Stimulated activated naive CD4-positive, alpha-beta T cell treated with Interleukin-2 at 50 U/mL for 16 hours (primary cell): ENCODE measurements around the gene TMCO5A.
"Not testable (repeated sequence)": the region's sequence is repeated elsewhere in the genome, so short reads cannot be mapped to it uniquely, and the experiment has no call there.

Experiments used
- DNase-seq: peaks from one replicate; lab custom pipeline; 2025; lab: John Stamatoyannopoulos, UW

TMCO5A gene

DNA sequence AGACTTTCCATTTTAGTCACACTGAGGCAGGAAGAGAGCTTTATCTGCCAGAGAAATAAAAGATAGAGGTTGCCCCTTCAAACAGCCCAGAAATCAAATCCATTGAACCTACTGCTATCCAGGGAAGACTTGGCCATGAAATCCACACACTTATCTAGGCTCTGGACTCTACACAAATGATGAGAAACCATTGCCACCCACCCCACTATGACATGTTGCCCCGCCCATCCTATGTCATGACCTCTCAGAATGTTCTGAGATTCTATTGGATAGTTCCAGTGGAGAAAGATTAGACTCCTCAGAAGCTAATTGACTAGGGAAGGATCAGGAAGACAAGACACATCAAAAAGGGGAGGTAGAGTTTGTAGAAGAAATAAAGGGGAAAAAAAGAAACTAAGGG lies at the start of gene TMCO5A:
TSS of gene TMCO5A (plus strand) at position 301 of the 400 bp plus-strand sequence. CDS start 1,684 bp downstream, outside the sequence.
- no peak for DNase-seq

DNA sequence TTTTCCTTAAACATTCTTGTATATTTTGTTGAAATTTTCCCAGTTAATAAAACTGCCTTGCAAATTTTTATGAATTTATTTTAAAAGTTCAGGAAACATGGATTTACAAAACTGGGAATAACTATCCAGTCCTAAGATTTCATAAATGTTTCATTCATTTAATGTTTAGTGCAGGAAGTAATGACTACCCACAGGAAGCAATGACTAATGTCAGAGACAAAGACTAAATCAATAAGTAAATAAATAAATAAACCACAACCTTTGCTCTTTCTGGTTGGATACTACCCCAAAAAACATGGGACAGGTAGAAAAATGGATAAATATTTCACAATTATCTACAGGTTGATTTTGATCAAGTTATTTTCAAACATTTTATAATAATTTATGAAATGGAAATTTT lies 48.8 kb upstream of the TMCO5A start:
- no peak for DNase-seq

DNA sequence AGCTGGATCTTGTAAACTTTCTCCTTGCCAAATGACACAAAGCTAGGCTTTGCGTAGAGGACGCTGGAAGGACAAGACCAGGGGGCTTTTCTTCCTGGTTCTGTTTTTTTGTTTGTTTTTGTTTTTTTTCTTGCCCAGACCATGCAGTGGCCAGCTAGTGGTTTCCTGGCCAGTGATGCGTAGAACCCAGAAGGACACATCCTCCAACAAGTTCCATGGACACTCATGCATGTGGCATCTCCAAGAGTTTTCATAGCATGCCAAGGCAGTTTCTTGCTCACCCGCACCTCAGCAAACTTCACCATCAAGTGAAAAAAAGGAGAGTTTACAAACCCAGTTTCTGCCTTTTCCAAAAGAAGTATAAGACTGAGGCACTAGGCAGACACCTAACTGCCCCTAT lies 46.1 kb upstream of the TMCO5A start:
- DNase-seq, result no peak

DNA sequence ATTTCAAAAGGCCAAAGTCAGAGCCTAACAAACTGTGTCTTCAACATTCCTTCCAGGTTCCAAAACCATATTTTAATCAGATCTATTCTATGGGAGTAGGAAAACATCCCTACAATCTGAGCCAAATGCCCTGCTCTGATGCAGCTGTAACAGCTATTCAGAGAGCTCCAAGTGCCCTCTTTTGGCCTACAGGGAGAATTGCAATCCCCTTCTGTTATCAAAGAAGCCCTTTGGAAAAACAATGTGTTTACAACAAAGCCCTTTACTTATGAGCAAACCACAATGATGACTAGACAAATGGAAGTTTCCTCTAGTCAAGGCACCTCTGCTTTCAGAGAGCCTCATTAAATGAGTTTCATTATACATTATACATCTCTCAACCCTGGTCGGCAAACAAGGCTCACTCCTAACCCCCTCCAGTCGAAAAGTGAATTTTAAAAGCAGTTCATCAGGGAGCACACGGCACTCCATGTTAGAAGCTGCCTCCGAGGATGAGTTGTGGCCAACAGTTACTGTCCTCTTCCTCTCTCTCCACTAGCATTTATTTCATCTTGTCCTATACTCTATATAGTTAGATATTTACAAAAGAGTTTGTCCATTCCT lies 42.6 kb upstream of the TMCO5A start:
- DNase-seq, result no peak

DNA sequence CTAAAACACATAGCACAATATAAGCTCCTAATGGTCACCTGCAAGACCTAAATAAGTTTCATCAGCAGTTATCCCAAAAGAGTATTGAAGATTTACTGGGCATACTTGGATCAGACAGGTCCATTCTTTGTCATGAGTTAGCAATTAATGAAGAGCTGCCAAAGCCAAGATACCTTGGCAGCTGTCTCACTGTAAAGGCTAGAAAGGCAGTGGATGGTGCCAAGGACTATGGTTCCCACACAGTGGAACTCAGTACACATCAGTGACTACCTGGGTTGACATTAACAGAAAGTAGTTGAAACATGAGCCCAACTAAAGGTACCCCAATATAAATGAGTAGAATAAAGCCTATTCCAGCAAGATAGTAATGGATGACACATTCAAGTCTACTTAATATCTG lies 41.1 kb upstream of the TMCO5A start:
- no peak for DNase-seq

DNA sequence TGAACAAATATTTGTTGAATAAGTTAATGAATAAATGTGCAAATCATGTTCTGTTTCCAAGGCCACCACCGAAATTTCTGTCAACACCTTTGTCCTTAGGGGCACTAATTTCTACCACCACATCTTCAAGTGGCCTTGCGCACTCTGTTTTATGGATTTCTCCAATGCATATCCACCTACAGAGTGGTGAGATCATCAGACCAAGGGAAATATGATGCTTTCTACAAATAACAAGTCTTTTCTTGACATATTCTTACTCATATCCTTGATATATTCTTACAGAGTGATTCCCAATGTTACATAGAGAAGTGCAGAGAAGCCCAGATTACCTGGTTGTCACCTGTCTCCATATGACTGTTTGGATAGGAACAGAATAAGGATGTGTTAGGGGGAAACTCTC lies 36.1 kb upstream of the TMCO5A start:
- no peak for DNase-seq

DNA sequence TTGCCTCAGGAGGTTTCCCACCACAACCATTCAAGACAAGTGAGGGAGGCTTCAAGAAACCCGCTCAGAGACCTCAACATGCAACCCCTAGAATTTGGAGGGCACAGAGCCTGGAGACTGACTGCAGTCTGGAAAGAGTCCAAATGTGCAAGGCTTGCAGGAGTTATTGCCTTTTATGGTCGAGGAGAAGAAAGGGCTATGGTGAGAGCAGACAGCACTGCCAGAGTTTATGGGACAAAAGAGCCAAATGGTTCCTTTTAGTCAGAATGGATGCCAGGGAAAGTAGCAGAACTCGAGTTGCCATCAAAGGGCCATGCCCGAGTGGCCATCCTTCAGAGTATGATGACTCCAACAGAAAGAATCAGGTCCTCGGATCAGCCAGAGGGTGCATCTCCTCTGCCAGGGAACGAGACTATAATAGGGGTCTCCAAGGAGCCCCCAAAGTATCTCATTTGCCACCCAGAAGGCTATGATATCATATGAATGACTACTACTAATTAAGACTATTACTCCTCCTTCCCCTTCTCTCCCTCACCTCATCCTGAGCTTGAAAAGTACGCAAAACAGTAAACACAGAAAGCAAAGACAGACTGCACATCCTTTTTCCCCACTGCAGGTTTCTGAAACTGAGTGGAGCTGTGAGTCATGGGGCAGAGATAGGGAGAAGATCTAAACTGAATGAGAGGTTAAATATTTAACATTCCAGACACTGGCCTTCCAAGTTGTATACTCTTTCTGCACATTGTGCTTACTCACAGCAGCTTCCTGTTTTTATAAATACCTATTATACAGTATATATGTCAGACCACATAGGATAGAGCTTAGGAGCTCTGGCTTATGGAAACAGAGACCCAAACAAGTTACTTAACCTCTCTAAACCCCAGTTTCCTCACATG lies 33.9 kb upstream of the TMCO5A start:
- DNase-seq, result no peak

DNA sequence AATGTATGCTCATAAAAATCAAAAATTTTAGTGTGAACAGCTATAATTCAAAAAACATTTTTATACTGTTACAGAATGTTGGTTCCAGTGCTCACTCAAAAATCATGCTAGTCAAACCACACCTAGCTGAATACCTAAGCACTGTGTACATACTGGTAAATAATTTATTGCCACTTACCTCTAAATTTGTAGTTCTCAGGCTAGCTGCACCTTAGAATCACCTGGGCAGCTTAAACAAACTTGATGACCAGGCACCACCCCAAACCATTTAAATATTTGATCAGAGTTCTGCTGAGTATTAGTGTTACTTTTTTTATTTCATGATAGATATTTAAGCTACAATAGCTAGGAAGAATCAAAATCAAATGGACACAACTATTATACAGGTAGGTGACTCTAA lies 32.3 kb upstream of the TMCO5A start:
- DNase-seq, result no peak

DNA sequence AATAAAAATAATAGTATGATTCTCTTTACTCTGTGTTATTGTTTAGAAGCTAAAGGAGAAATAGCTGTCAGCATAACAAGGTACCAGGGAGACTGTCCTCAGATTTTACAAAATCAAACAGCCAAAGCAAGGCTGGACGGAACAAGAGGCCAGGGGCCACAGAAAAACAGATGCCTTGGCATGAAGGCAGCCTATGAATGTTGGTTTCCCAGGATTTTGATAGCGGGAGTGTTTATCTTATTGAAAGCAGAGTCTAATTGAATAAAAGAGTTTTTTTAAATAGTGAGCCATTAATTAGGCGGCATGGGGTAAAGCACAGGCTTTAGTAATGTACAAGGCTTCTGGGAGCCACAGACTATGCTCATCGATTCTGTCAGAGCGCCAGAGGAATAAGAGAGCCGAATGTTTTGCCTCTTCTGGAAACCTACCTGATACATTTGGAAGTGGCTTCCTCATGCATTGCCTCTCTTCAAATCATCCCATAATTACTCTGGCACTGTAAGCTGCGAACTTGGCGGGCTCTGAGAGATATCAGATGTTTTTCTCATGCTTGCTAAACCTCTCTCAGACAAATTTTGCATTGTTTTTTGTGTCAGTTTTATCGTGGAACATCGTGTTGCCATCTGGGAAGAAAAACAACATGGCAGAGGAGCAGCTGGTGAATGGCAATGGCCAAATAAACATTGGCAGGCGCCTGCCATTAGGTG lies 30.4 kb upstream of the TMCO5A start:
- no peak for DNase-seq

DNA sequence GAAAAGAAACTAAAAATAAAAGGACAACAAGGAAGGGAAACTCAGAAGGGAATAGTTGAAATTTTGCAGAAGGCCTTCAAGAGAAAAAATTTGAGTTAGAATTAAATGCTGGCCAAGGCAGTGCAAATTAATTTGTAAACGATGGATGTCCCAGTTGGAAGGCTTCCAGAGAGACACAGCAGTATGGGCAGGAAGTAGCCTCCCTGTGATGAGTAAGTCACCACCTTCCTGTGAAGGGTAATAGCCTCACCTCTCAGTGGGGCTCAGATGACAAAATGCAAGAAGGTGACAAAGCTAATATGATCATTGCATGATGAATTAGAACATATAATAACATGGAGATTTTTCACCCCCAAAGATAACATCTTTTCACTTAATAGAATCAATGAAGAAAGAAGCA lies 27.3 kb upstream of the TMCO5A start:
- DNase-seq, result no peak

DNA sequence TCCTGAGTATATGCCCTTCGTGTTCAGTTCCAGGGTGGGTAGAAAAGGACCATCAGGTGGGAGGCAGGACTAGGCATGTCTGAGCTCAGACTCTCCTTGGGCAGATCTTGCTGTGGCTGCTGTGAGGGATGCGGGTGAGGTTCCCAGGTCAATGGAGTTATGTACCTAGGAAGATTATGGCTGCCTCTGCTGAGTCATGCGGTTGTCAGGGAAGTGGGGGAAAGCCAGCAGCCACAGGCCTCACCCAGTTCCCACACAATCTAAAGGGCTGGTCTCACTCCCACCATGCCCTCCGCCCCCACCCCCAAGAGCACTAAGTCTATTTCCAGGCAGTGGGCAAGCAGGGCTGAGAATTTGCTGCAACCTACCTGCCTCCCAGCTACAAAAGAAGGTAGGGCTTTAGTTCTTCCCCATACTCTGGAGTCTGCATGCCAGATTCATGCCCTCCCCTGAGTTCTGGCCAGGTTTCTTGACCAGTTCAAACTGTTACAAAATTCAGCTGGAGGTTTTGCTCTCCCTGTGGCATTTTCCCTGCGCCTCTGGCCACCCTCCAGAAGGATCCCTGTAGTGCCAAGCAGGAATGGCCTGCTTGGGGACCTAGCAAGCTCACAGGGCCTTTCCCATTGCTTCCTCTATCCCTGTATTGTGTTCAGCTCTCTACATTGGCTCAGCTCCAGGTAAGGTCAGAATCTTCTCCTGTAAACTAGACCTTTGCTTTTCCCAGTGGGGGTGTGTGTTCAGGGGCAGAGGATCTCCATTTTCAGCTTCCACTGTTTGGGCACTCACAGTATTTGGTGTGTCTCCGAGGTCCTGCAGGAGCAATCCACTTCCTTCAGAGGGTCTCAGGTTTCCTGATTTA lies 12.7 kb upstream of the TMCO5A start:
- DNase-seq, result no peak

DNA sequence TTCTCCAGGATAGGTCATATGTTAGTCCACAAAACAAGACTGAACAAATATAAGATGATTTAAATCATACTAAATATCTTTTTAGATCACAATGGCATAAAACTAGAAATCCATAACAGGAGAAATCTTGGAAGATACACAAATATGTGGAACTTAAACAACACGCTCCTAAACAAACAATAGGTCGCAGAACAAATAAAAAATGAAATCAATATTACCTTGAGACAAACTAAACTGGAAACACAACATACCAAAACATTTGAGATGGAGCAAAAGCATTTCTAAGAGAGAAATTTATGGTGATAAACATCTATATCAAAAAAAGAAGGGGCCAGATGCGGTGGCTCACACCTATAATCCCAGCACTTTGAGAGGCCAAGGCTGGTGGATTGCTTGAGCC lies 8.3 kb upstream of the TMCO5A start:
- no peak for DNase-seq

DNA sequence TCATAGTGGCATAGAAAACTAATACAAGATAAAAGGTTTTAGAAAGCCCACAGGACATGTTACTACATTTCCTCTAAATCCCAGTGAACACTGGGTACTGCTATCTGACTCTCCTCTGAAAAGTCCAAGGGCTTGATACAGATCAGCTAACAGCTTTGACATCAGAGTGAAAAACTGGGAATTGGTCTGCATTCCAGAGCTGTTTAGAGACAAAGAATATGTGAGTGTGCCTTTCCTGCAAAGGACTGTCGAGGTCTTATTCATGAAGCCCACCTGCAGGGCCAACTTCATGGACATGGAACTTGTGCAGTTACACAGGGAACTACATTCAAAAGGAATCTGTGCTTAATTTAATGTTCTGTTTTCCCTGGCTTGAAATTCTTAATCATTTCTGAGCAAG lies 5.2 kb upstream of the TMCO5A start:
- no peak for DNase-seq

DNA sequence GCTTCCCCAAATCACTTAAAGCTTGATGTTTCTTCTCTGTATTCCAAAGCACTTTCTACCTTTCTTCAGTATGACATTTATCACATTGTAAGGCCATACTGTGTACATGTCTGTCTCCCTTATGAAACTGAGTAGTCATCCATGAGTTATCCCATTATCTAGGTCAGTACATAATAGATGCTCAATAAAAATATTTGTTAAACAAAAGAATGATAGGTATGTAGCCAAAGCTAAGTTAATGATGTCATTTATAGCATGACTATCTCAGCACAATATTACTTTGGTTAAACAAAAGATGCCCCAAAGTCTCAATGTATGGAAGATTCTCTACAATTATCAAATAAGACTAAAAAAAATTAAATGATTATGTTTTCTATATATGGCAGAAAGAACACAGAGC lies 3.1 kb upstream of the TMCO5A start:
- DNase-seq, result no peak

DNA sequence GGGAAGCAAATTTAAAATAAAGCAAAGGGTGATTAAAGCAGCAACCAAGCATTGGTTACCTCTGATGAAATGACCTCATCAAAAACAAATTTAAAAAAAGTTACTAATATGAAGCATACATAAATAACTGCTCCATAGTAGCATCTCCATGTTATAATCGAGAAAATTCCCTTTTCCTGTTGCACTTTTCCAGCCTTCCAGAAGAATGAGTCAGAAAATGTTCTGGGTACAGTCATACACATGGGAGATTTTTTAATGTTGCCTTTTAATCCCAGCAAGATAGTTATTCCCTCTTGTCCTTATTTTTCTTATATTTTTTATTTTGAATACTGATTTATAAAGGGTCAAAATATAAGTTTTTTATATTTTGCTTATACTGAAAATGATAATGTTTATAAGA lies 2.6 kb upstream of the TMCO5A start:
- no peak for DNase-seq

DNA sequence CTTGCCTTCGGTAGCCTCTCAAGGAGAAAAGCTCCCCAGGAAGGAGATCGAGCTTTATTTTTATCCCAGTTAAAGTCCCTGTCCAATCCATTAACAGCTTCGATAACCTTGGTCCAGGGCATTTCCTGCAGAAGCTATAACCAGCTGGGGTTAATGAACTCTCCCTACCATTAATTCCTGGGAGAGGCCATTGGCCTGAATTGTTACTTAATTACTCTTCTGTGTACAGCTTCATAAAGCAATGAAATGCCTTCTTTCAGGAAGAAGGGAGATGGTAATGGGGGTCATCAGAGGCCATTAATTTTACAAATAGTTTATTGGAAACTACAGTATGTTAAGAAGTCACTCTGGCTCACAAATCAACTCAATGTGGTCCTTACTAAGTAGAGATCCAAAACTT lies 1.9 kb upstream of the TMCO5A start:
- DNase-seq, result no peak

DNA sequence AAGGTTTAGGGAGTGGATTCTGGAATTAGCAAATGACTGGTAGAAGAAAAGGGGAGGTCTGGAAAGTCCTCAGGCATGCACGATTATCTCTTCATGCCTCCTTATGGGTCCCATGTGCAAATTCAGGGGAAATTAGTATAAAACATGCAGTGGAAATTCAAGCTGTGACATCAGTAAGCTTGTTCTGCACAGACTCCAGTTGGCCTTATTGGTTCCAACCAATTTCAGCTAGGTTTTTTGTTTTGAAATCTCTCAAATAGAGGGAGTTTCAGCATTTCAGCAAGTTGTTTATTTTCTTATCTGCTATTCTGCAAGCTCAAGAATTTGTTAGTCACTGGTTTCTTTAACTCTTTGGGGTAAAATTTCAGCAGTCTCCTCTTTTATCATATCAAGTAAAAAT lies 774 bp upstream of the TMCO5A start:
- DNase-seq, result no peak

DNA sequence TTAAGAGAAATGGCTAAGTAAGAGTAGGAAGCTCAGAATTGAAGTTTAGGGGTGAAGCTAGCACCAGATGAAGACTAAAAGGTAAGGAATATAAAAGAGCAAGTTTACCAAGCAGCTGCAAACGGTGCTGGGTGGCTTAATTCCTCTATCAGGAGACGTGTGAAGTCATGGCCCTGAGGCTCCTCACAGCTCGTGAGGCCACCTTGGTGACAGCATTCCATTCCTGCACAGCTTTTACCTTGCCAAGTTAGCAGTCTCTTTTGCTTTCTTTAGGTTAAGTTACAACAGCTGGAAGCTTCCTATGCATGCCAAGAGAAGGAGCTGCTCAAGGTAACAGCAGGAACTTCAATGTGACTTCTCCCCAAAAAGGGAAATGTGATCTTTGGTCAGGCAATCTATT lies 6.4 kb downstream of the TMCO5A start:
- no peak for DNase-seq

DNA sequence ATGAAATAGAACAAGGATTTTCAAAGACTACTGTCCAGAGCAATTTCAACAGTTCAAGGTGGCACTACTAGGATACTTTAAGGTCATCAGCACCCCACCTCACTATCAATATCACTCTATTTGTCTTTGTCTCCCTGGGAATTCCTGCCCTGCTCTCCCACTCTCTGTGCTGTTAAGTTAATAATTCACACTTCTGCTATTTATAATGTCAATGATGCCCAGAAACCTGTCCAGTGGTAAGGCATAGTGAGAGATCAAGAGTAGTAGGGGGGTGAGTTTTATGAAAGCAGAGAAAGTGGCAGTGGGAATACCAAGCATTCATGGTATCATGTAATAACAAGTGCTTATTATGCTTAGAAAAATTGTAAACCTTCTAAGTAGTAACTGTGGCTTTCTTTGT lies 7.3 kb downstream of the TMCO5A start:
- DNase-seq, result no peak

DNA sequence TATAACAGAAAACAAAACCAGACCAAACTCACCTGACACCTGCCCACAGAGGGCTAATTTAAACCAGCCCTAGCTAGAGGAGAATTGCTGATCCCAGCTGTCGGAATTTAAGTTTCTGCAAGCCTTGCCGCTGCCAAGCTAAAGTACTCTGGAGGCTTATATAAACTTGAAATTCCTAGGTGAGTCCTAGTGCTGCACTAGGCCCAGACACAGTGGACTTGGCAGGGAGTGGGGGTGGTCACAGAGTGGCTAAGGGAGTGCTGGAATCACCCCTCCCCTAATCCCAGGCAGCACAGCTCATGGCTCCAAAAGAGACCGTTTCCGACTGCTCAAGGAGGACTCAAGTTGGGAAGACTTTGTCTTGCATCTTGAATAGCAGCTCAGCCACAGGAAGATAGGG lies 17.6 kb downstream of the TMCO5A start:
- no peak for DNase-seq

DNA sequence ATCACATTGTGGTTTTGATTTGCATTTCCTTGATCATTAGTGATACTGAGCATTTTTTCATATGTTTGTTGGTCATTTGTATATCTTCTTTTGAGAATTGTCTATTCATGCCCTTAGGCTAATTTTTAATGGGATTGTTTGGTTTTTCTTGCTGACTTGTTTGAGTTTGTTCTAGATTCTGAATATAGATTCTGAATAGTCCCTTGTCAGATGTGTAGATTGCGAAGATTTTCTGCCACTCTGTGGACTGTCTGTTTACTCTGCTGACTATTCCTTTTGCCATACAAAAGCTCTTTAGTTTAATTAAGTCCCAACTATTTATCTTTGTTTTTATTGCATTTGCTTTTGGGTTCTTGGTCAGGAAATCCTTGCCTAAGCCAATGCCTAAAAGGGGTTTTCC lies 26.3 kb downstream of the TMCO5A start:
- DNase-seq, result not testable (repeated sequence)

DNA sequence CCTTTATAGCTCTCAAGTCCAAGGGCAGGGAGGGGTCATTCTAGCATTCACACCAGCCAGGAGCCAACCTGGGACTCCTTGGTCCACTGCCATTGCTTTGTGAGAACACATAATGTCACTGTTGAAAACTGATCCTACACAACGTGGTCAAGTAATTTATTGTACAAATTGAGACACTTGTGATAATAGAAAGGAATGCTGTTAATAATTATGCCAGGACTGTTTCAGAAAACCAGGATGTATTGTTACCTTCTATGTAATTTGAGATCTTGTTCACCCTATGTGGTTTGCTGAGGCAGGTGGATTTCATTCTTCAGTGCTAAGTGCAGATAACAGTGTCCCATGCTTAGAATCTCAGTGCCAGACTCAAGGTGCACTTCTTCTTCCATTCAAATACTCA lies 33.3 kb downstream of the TMCO5A start:
- DNase-seq, result no peak
